Measurements from ENCODE around the gene LMAN2. TPM values are rescaled to one million over a fixed set of nuclear protein-coding genes. Genes with fewer than 3 reads are reported as not detected.

The LMAN2 gene
- total and polyA plus RNA-seq, 2 donors: 101 to 209 TPM

GRCh38 chr5:177372910-177373309 is 21.4 kb upstream of the LMAN2 start:
- 95% methylated on average over 6 of the region's 6 CpGs for WGBS
- H3K36me3 ChIP-seq (ENCODE audit: insufficient read depth): no peaks in the 10 kb centered on the region
- no peak overlapping the region for H3K27ac ChIP-seq (ENCODE audit: low read depth)
- no peak for DNase-seq (ENCODE audit: extremely low spot score)
- no peaks in the 10 kb centered on the region for H3K4me1 ChIP-seq (ENCODE audit: insufficient read depth)
- no peak overlapping the region for H3K4me3 ChIP-seq (ENCODE audit: low read depth, low read length)

GRCh38 chr5:177372034-177372896 is 20.8 kb upstream of the LMAN2 start:
- H3K4me1 ChIP-seq (ENCODE audit: insufficient read depth): no peaks in the 10 kb centered on the region
- no peak overlapping the region for H3K27ac ChIP-seq (ENCODE audit: low read depth)
- WGBS: 87% methylated on average over 12 of the region's 12 CpGs
- H3K36me3 ChIP-seq (ENCODE audit: insufficient read depth): no peaks in the 10 kb centered on the region
- no peak for DNase-seq (ENCODE audit: extremely low spot score)
- no peak overlapping the region for H3K4me3 ChIP-seq (ENCODE audit: low read depth, low read length)

GRCh38 chr5:177371120-177372033 is 19.9 kb upstream of the LMAN2 start:
- DNase-seq (ENCODE audit: extremely low spot score): no peak
- Histone ChIP-seq H3K4me3 (ENCODE audit: low read depth, low read length) (peak overlapping the region; percentile 34), H3K27ac (ENCODE audit: low read depth) (no peak overlapping the region), H3K36me3 (ENCODE audit: insufficient read depth) (no peaks in the 10 kb centered on the region), H3K4me1 (ENCODE audit: insufficient read depth) (no peaks in the 10 kb centered on the region)
- WGBS: 62% methylated on average over 26 of the region's 26 CpGs

- Histone ChIP-seq H3K4me3 (ENCODE audit: low read depth, low read length) (peak overlapping the region; percentile 34), H3K36me3 (ENCODE audit: insufficient read depth) (no peaks in the 10 kb centered on the region), H3K4me1 (ENCODE audit: insufficient read depth) (no peaks in the 10 kb centered on the region), H3K27ac (ENCODE audit: low read depth) (no peak overlapping the region)
- no peak for DNase-seq (ENCODE audit: extremely low spot score)
- WGBS: 17% methylated on average over 42 of the region's 42 CpGs
These were observed 19.1 kb upstream of the LMAN2 start for GRCh38 chr5:177370488-177371119.

- no peak for DNase-seq (ENCODE audit: extremely low spot score)
- Histone ChIP-seq H3K36me3 (ENCODE audit: insufficient read depth) (no peaks in the 10 kb centered on the region), H3K4me3 (ENCODE audit: low read depth, low read length) (no peak overlapping the region), H3K27ac (ENCODE audit: low read depth) (no peak overlapping the region), H3K4me1 (ENCODE audit: insufficient read depth) (no peaks in the 10 kb centered on the region)
- WGBS: 70% methylated on average over 11 of the region's 11 CpGs
These were observed 18.4 kb upstream of the LMAN2 start for GRCh38 chr5:177369645-177370440.

- H3K27ac ChIP-seq (ENCODE audit: low read depth): no peak overlapping the region
- no peak overlapping the region for H3K4me3 ChIP-seq (ENCODE audit: low read depth, low read length)
- WGBS: 76% methylated on average over 5 of the region's 5 CpGs
- no peaks in the 10 kb centered on the region for H3K4me1 ChIP-seq (ENCODE audit: insufficient read depth)
- H3K36me3 ChIP-seq (ENCODE audit: insufficient read depth): no peaks in the 10 kb centered on the region
- DNase-seq (ENCODE audit: extremely low spot score): no peak
These were observed 17.6 kb upstream of the LMAN2 start for GRCh38 chr5:177368869-177369644.

GRCh38 chr5:177367981-177368868 is 16.8 kb upstream of the LMAN2 start:
- no peak for DNase-seq (ENCODE audit: extremely low spot score)
- 86% methylated on average over 29 of the region's 29 CpGs for WGBS
- no peak overlapping the region for H3K4me3 ChIP-seq (ENCODE audit: low read depth, low read length)
- no peaks in the 10 kb centered on the region for H3K4me1 ChIP-seq (ENCODE audit: insufficient read depth)
- no peak overlapping the region for H3K27ac ChIP-seq (ENCODE audit: low read depth)
- no peaks in the 10 kb centered on the region for H3K36me3 ChIP-seq (ENCODE audit: insufficient read depth)

GRCh38 chr5:177367323-177367848 is 15.9 kb upstream of the LMAN2 start:
- Histone ChIP-seq H3K4me1 (ENCODE audit: insufficient read depth) (no peaks in the 10 kb centered on the region), H3K4me3 (ENCODE audit: low read depth, low read length) (peak overlapping the region; percentile 34), H3K36me3 (ENCODE audit: insufficient read depth) (no peaks in the 10 kb centered on the region), H3K27ac (ENCODE audit: low read depth) (no peak overlapping the region)
- no peak for DNase-seq (ENCODE audit: extremely low spot score)
- 24% methylated on average over 46 of the region's 46 CpGs for WGBS

GRCh38 chr5:177366528-177367322 is 15.3 kb upstream of the LMAN2 start:
- Histone ChIP-seq H3K4me1 (ENCODE audit: insufficient read depth) (no peaks in the 10 kb centered on the region), H3K4me3 (ENCODE audit: low read depth, low read length) (peak overlapping the region; percentile 34), H3K36me3 (ENCODE audit: insufficient read depth) (no peaks in the 10 kb centered on the region), H3K27ac (ENCODE audit: low read depth) (peak overlapping the region; percentile 85)
- DNase-seq (ENCODE audit: extremely low spot score): peak; percentile 87
- 11% methylated on average over 36 of the region's 36 CpGs for WGBS

- Histone ChIP-seq H3K27ac (ENCODE audit: low read depth) (no peak overlapping the region), H3K36me3 (ENCODE audit: insufficient read depth) (no peaks in the 10 kb centered on the region), H3K4me1 (ENCODE audit: insufficient read depth) (no peaks in the 10 kb centered on the region), H3K4me3 (ENCODE audit: low read depth, low read length) (no peak overlapping the region)
- WGBS: 57% methylated on average over 14 of the region's 14 CpGs
- no peak for DNase-seq (ENCODE audit: extremely low spot score)
These were observed 14.5 kb upstream of the LMAN2 start for GRCh38 chr5:177365845-177366527.
